Thyroid gland (tissue), 4 donors: ENCODE data around the gene PAFAH1B1. TPM values are rescaled to one million over a fixed set of nuclear protein-coding genes. Genes with fewer than 3 reads are reported as not detected.
"Not testable (repeated sequence)": the region's sequence is repeated elsewhere in the genome, so short reads cannot be mapped to it uniquely, and the experiment has no call there.

ENCODE experiments used
- DNase-seq, 2 donors: peaks; one replicate each; pipeline ENCODE4 v3.0.0-alpha.2; 2019
- H3K27ac ChIP-seq, 3 donors: fragments of 200-600 bp; sonication (generic); 1 replicate in 2 of 3; 2 replicates in 1 of 3; pipeline ENCODE4 v1.5.1; 2016 to 2019; ENCODE audit warnings: mild to moderate bottlenecking in 1 of 3, moderate library complexity in 1 of 3
- H3K27me3 ChIP-seq: fragments of 200-600 bp; sonication (generic); one replicate; pipeline ENCODE4 v1.5.1; 2019
- H3K36me3 ChIP-seq, 2 donors: fragments of 200-600 bp; sonication (generic); one replicate each; pipeline ENCODE4 v1.5.1; 2016 to 2019
- H3K4me1 ChIP-seq, 2 donors: fragments of 200-600 bp; sonication (generic); one replicate each; pipeline ENCODE4 v1.5.1; 2017 to 2019
- H3K4me3 ChIP-seq, 3 donors: fragments of 200-600 bp; sonication (generic); replicated peaks in 1 of 3; 1 replicate in 2 of 3; 2 replicates in 1 of 3; pipeline ENCODE4 v1.5.1; 2016; ENCODE audit warnings: mild to moderate bottlenecking in 1 of 3
- H3K9me3 ChIP-seq: fragments of 200-600 bp; sonication (generic); one replicate; pipeline ENCODE4 v1.5.1; 2017
- POLR2A ChIP-seq, 2 donors: fragments of 450-650 bp; IDR thresholded peaks; one replicate each; pipeline ENCODE4 v1.6.1; 2017; ENCODE audit warnings: antibody characterized with exemption in 2 of 2, mild to moderate bottlenecking in 2 of 2, moderate library complexity in 1 of 2
- WGBS, 2 donors: methylation state at CpG; one replicate each; pipeline ENCODE4 v1.1.5; 2017; 5-methylcytosine and 5-hydroxymethylcytosine counted together
- intact Hi-C: fragments of 100-400 bp; cut with DNase I; formaldehyde crosslinking; loops from one replicate; pipeline ENCODE4 v1.15.1; 2023
- total RNA-seq, 4 donors: library from RNA; depleted of rRNA; stranded (reverse); fragments of >200 nt; gene quantifications; one replicate each; pipeline ENCODE4 v1.2.3, GENCODE V29; 2016
- TF ChIP-seq, protein P1 (sequence below), 6 experiments: fragments of 200-600 bp in 3 of 6; fragments of 450-650 bp in 3 of 6; sonication (generic) in 3 of 6; IDR thresholded peaks; one replicate each; pipeline ENCODE4 v1.5.1; 2016 to 2019; ENCODE audit warnings: antibody characterized with exemption in 6 of 6, mild to moderate bottlenecking in 2 of 6, inconsistent platforms in 1 of 6, moderate library complexity in 1 of 6

PAFAH1B1 gene
- total RNA-seq, 4 donors from 2014 or later, result 102 to 184 (median 109) TPM

DNA sequence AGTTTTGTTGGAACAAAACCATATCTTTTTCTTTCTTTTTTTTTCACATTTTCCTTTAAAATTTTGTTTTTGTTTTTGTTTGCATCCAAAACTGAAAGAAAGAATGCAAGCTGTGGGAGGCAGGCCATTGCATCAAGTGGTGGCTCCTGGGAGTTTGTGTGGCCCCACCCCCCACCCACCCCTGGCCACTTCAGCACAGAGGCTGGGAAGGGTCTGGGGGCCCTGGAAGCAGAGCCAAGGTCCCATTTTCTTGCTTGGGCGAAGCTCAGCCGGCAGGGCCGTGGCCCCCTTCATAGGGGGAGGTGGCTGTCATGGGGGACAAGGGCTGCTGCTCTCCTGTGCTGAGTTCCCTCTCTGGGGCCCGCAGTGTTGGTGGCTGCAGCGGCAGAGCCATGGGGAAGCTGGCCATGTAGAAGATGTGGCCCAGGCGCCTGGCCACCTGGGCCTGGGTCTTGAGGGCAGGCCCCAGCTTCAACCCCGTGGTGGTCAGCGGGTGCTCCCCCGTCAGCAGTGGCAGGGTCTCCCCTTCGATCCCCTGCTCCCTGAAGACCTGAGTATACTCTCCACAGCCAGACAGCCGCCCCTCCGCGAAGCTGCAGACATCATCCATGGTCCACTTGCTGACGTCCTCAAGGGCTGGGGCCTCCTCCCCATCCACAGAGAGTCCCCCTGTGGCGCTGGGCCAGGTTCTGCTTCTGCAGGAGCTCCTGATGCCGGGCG, 19.8 kb downstream of the PAFAH1B1 start:
- Histone ChIP-seq H3K27me3 (no peaks in the 10 kb centered on the region), H3K4me3 (no peak overlapping the region), H3K27ac (no peak overlapping the region), H3K36me3 (no peaks in the 10 kb centered on the region), H3K4me1 (peaks cover 3 to 24% of the 10 kb centered on the region in 2 donors), H3K9me3 (no peaks in the 10 kb centered on the region)
- intact Hi-C loops, result no loop called here
- 72 to 77% methylated on average over 7 to 8 of the region's 17 CpGs for WGBS, 2 donors
- DNase-seq, result no peak
- TF ChIP-seq, protein P1, sequence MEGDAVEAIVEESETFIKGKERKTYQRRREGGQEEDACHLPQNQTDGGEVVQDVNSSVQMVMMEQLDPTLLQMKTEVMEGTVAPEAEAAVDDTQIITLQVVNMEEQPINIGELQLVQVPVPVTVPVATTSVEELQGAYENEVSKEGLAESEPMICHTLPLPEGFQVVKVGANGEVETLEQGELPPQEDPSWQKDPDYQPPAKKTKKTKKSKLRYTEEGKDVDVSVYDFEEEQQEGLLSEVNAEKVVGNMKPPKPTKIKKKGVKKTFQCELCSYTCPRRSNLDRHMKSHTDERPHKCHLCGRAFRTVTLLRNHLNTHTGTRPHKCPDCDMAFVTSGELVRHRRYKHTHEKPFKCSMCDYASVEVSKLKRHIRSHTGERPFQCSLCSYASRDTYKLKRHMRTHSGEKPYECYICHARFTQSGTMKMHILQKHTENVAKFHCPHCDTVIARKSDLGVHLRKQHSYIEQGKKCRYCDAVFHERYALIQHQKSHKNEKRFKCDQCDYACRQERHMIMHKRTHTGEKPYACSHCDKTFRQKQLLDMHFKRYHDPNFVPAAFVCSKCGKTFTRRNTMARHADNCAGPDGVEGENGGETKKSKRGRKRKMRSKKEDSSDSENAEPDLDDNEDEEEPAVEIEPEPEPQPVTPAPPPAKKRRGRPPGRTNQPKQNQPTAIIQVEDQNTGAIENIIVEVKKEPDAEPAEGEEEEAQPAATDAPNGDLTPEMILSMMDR (IDR thresholded peaks at IDR 0.05), result no peak
- TF ChIP-seq POLR2A (IDR thresholded peaks at IDR 0.05), result no peak

DNA sequence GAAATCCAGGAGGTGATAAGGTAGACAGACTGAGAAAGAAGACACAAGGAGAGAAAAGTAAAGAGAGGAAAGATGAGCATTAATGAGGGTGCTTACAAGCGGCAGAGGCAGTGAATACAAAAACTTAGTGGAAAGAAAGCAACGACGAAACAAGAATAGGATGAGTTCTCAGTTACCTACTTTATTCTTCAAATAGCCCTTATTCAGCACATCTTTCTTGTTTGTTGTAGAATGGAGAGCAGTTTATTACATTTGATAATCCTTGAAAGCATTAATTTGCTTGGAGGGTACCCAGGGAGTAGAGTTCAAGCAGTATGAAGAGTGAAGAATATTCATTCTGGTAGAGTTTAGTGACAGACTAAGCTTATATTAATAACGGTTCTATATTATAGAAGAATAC, 22.4 kb downstream of the PAFAH1B1 start:
- Histone ChIP-seq H3K4me1 (peaks cover 8 to 16% of the 10 kb centered on the region in 2 donors), H3K9me3 (no peaks in the 10 kb centered on the region), H3K4me3 (no peak overlapping the region), H3K27ac (no peak overlapping the region), H3K36me3 (no peaks in the 10 kb centered on the region), H3K27me3 (no peaks in the 10 kb centered on the region)
- 88 to 94% methylated on average over 4 of the region's 4 CpGs for WGBS, 2 donors
- TF ChIP-seq POLR2A (IDR thresholded peaks at IDR 0.05), result no peak
- TF ChIP-seq, protein P1 (IDR thresholded peaks at IDR 0.05), result no peak
- intact Hi-C loops, result no loop called here
- no peak for DNase-seq

DNA sequence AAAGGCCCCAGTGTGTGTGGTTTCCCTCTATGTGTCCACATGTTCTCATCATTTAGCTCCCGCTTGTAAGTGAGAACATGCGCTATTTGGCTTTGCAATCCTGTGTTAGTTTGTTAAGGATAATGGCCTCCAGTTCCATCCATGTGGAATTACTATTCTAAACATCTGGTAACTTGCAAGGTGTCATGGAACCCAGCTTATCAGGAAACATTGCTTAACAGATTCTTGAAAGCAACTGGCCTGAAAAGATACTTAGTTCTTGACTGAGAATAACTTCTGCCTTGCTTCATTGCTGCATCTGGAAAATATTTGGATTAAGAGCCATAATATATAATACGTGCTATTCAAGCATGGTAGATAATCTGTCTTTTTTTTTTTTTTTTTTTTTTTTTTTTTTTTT, 27.8 kb downstream of the PAFAH1B1 start:
- peaks cover 8 to 20% of the 10 kb centered on the region in 2 donors for H3K4me1 ChIP-seq
- no peak overlapping the region for H3K4me3 ChIP-seq
- H3K9me3 ChIP-seq, result no peaks in the 10 kb centered on the region
- H3K27ac ChIP-seq, result no peak overlapping the region
- TF ChIP-seq POLR2A (IDR thresholded peaks at IDR 0.05), result no peak
- TF ChIP-seq, protein P1 (IDR thresholded peaks at IDR 0.05), result no peak
- H3K36me3 ChIP-seq, result no peaks in the 10 kb centered on the region
- intact Hi-C loops, result no loop called here
- WGBS, 2 donors, result 91 to 92% methylated on average over 3 of the region's 3 CpGs
- H3K27me3 ChIP-seq, result no peaks in the 10 kb centered on the region
- no peak for DNase-seq

DNA sequence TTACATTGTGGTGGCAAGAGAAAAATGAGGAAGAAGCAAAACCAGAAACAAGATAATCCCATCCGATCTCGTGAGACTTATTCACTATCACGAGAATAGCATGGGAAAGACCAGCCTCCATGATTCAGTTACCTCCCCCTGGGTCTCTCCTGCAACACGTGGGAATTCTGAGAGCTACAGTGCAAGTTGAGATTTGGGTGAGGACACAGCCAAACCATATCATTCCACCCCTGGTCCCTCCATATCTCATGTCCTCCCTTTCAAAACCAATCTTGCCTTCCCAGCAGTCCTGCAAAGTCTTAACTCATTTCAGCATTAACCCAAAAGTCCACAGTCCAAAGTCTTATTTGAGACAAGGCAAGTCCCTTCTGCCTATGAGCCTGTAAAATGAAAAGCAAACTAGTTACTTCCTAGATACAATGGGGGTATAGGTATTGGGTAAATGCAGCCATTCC, 28.5 kb downstream of the PAFAH1B1 start:
- H3K36me3 ChIP-seq, H3K4me3 ChIP-seq, intact Hi-C loops, H3K27ac ChIP-seq, H3K27me3 ChIP-seq, DNase-seq, H3K9me3 ChIP-seq: not testable (repeated sequence)
- peaks cover 8 to 20% of the 10 kb centered on the region in 2 donors for H3K4me1 ChIP-seq
- WGBS, 2 donors, result 84 to 91% methylated on average over 4 of the region's 4 CpGs

DNA sequence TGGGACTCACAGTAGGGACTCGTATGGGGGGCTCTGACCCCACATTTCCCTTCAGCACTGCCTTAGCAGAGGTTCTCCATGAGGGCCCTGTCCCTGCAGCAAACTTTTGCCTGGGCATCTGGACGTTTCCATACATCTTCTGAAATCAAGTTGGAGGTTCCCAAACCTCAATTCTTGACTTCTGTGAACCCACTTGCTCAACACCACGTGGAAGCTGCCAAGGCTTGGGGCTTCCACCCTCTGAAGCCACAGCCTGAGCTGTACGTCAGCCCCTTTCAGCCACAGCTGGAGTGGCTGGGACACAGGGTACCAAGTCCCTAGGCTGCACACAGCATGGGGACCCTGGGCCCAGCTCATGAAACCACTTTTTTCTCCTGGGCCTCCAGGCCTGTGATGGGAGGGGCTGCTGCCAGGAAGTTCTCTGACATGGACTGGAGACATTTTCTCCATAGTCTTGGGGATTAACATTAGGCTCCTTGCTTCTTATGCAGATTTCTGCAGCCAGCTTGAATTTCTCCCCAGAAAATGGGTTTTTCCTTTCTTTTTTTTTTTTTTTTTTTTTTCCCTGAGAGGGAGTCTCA, 29.4 kb downstream of the PAFAH1B1 start:
- H3K36me3 ChIP-seq, H3K4me3 ChIP-seq, H3K9me3 ChIP-seq, H3K27me3 ChIP-seq, H3K27ac ChIP-seq, intact Hi-C loops, DNase-seq: not testable (repeated sequence)
- peaks cover 8 to 20% of the 10 kb centered on the region in 2 donors for H3K4me1 ChIP-seq
- WGBS, 2 donors, result 91 to 92% methylated on average over 3 to 4 of the region's 4 CpGs

DNA sequence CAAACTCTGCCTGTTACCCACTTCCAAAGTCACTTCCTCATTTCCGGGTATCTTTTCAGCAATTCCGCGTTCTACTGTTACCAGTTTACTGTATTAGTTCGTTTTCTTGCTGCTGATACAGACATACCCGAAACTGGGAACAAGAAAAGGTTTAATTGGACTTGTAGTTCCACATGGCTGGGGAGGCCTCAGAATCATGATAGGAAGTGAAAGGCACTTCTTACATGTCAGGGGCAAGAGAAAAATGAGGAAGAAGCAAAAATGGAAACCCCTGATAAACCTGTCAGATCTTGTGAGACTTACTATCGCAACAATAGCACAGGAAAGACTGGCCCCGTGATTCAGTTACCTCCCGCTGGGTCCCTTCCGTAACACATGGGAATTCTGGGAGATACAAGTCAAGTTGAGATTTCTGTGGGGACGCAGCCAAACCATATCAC, 30.9 kb downstream of the PAFAH1B1 start:
- intact Hi-C loops, result no loop called here
- no peaks in the 10 kb centered on the region for H3K9me3 ChIP-seq
- TF ChIP-seq, protein P1 (IDR thresholded peaks at IDR 0.05), result no peak
- no peak for TF ChIP-seq POLR2A (IDR thresholded peaks at IDR 0.05)
- no peak for DNase-seq
- no peak overlapping the region for H3K27ac ChIP-seq
- H3K4me3 ChIP-seq, result no peak overlapping the region
- peaks cover 8 to 20% of the 10 kb centered on the region in 2 donors for H3K4me1 ChIP-seq
- no peaks in the 10 kb centered on the region for H3K27me3 ChIP-seq
- no peaks in the 10 kb centered on the region for H3K36me3 ChIP-seq
- 82 to 84% methylated on average over 10 of the region's 10 CpGs for WGBS, 2 donors

DNA sequence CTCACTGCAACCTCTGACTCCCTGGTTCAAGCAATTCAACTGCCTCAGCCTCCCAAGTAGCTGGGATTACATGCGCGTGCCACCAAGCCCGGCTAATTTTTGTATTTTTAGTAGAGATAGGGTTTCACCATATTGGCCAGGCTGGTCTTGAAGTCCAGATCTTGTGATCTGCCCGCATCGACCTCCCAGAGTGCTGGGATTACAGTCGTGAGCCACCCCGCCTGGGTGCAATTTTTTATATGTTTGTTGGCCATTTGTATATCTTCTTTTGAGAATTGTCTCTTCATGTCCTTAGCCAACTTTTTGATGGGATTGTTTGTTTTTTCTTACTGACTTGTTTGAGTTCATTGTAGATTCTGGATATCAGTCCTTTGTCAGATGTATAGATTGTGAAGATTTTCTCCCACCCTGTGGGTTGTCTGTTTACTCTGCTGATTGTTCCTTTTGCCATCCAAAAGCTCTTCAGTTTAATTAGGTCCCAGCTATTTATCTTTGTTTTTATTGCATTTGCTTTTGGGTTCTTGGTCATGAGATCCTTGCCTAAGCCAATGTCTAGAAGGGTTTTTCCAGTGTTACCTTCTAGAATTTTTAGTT, 33.3 kb downstream of the PAFAH1B1 start:
- DNase-seq, H3K36me3 ChIP-seq, H3K27me3 ChIP-seq, H3K9me3 ChIP-seq, H3K4me3 ChIP-seq, intact Hi-C loops, H3K27ac ChIP-seq: not testable (repeated sequence)
- H3K4me1 ChIP-seq, result peaks cover 0 to 22% of the 10 kb centered on the region in 2 donors
- WGBS, 2 donors, result 93 to 96% methylated on average over 7 of the region's 7 CpGs

DNA sequence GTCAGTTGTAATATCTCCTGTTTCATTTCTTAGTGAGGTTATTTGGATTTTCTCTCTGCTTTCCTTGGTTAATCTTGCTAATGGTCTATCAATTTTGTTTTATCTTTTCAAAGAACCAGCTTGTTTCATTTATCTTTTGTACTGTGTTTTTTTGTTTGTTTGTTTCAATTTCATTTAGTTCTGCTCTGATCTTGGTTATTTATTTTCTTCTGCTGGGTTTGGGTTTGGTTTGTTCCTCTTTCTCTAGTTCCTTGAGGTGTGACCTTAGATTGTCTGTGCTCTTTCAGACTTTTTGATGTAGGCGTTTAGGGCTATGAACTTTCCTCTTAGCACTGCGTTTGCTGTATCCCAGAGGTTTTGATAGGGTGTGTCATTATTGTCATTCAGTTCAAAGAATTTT, 35.5 kb downstream of the PAFAH1B1 start:
- peaks cover 0 to 19% of the 10 kb centered on the region in 2 donors for H3K4me1 ChIP-seq
- H3K9me3 ChIP-seq, H3K36me3 ChIP-seq, DNase-seq, intact Hi-C loops, H3K27ac ChIP-seq, H3K27me3 ChIP-seq, H3K4me3 ChIP-seq: not testable (repeated sequence)
- WGBS, 2 donors, result 87 to 91% methylated on average over 2 of the region's 2 CpGs
